ENCODE measurements around the gene CELF5. TPM values are rescaled to one million over a fixed set of nuclear protein-coding genes. Genes with fewer than 3 reads are reported as not detected.

Gene CELF5
- total and polyA plus RNA-seq, 9 of the 15 experiments (the other 6 are each of a cell fraction or from before 2014, with no cell fraction given), result 0.01 to 0.56 (median 0.22) TPM

- no peak for TF ChIP-seq ZBTB34 (CRISPR knock-in tag; IDR thresholded peaks at IDR 0.05)
- TF ChIP-seq ZNF449 (CRISPR knock-in tag; IDR thresholded peaks at IDR 0.05), result no peak
- TF ChIP-seq SRSF1 (IDR thresholded peaks at IDR 0.05; ENCODE audit: low read depth, low read length), result no peak
- no peak for TF ChIP-seq ZBTB8A (IDR thresholded peaks at IDR 0.05; ENCODE audit: partially characterized antibody)
- TF ChIP-seq HNRNPLL (IDR thresholded peaks at IDR 0.05; ENCODE audit: low read depth, low read length, poor library complexity, severe bottlenecking), result no peak
- TF ChIP-seq ZNF395 (CRISPR knock-in tag; IDR thresholded peaks at IDR 0.05), result peak; percentile 61; the same call in 1 of the 2 replicates
- no peak for TF ChIP-seq ZNF639 (CRISPR knock-in tag; conservative IDR thresholded peaks at IDR 0.05 in 1 of 2, IDR thresholded peaks at IDR 0.05 in 1 of 2)
- TF ChIP-seq PKNOX1 (IDR thresholded peaks at IDR 0.05), result no peak
- no peak for TF ChIP-seq ZNF165 (CRISPR knock-in tag; IDR thresholded peaks at IDR 0.05; ENCODE audit: borderline replicate concordance)
- no peak for TF ChIP-seq ZNF184 (CRISPR knock-in tag; IDR thresholded peaks at IDR 0.05)
- TF ChIP-seq PML (IDR thresholded peaks at IDR 0.05; ENCODE audit: low read length), result no peak
- no peak for TF ChIP-seq RBBP5 (IDR thresholded peaks at IDR 0.05; ENCODE audit: borderline replicate concordance, insufficient read depth, low read length, poor library complexity, severe bottlenecking)
- peak; percentile 99 for TF ChIP-seq PTBP1 (IDR thresholded peaks at IDR 0.05; ENCODE audit: low read depth, low read length)
- TF ChIP-seq ZNF124 (CRISPR knock-in tag; IDR thresholded peaks at IDR 0.05), result no peak
- no peak for TF ChIP-seq NR2C1 (IDR thresholded peaks at IDR 0.05)
- TF ChIP-seq NR2C1 (tag; IDR thresholded peaks at IDR 0.05), result no peak
- TF ChIP-seq ZNF655 (CRISPR knock-in tag; IDR thresholded peaks at IDR 0.05), result no peak
- no peak for TF ChIP-seq PHTF2 (CRISPR knock-in tag; IDR thresholded peaks at IDR 0.05)
- TF ChIP-seq DNMT1 (IDR thresholded peaks at IDR 0.05), result no peak
Observed at GRCh38 chr19:3183721-3184641, 40.5 kb upstream of the CELF5 start (continued).

Measured in K562 (cell line).